ENCODE measurements around the gene SLC2A6.

GRCh38 chr9:133463234-133463863 lies 15.6 kb downstream of the SLC2A6 start:
- TF ChIP-seq POU2F2 (IDR thresholded peaks at IDR 0.05; ENCODE audit: low read depth, low read length) (no peak), POLR2A (IDR thresholded peaks at IDR 0.05; ENCODE audit: low read depth, low read length) (no peak), POLR2AphosphoS5 (IDR thresholded peaks at IDR 0.05; ENCODE audit: low read depth, low read length) (no peak), TAF1 (IDR thresholded peaks at IDR 0.05; ENCODE audit: low read depth, low read length) (no peak), SPI1 (IDR thresholded peaks at IDR 0.05; ENCODE audit: low read depth, low read length) (no peak)

Data from GM12891 (cell line).